Activated CD4-positive, alpha-beta memory T cell treated with anti-CD3 and anti-CD28 coated beads for 36 hours (primary cell): ENCODE results near the gene CAMTA1. TPM values are rescaled to one million over a fixed set of nuclear protein-coding genes. Genes with fewer than 3 reads are reported as not detected.

Experiments used
- CTCF ChIA-PET: fragments of 350-600 bp; sonication (Branson Sonifier 250); formaldehyde crosslinking; loops from one replicate; lab custom pipeline; 2021; ENCODE audit warnings: antibody characterized with exemption, inconsistent platforms; lab: Charles Lee
- POLR2A ChIA-PET: fragments of 350-600 bp; sonication (Branson Sonifier 250); formaldehyde crosslinking; loops from one replicate; lab custom pipeline; 2021; ENCODE audit warnings: antibody characterized with exemption; lab: Charles Lee
- DNase-seq: peaks from one replicate; pipeline ENCODE4 v3.0.0-alpha.2; 2020
- H3K27ac Mint-ChIP-seq: one replicate; pipeline ENCODE4 v1.8.0; 2021; ENCODE audit warnings: mixed read lengths
- H3K27me3 Mint-ChIP-seq: one replicate; pipeline ENCODE4 v1.8.0; 2021; ENCODE audit warnings: mixed read lengths
- H3K36me3 Mint-ChIP-seq: one replicate; pipeline ENCODE4 v1.8.0; 2021; ENCODE audit warnings: mixed read lengths
- H3K4me1 Mint-ChIP-seq: one replicate; pipeline ENCODE4 v1.8.0; 2021; ENCODE audit warnings: low read depth, mixed read lengths
- H3K4me3 Mint-ChIP-seq: one replicate; pipeline ENCODE4 v1.8.0; 2021; ENCODE audit warnings: mild to moderate bottlenecking, mixed read lengths
- H3K9me3 Mint-ChIP-seq: one replicate; pipeline ENCODE4 v1.8.0; 2021; ENCODE audit warnings: mixed read lengths
- intact Hi-C: fragments of 100-400 bp; cut with micrococcal nuclease; formaldehyde crosslinking; loops from one replicate; pipeline ENCODE4 v1.15.1; 2023
- total RNA-seq, 2 experiments: library from RNA; stranded (reverse); gene quantifications; one replicate each; pipeline ENCODE4 v1.2.3, GENCODE V29; 2021

Gene CAMTA1
- total RNA-seq, 2 experiments from 2014 or later: 64.7 to 68.9 TPM

DNA sequence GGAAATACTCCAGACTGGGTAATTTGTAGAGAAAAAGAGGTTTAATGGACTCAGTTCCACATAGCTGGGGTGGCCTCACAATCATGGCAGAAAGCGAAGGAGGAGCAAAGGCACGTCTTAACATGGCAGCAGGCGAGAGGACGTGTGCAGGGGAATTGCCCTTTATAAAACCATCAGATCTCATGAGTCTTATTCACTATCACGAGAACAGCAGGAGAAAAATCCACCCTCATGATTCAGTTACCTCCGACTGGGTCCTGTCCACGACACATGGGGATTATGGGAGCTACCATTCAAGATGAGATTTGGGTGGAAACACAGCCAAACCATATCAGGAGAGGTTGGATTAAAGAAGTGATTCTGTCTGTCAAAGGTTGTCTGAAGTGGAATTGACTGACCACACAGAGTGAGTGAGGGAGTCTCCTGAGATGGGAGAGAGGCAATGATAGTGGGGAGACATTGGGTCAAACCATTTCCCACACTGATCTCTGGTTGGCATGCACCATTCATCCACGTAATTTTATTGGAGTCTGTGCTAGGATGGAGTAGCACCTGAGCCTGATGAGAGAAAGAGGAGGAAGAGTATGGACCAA lies 927.6 kb downstream of the CAMTA1 start:
- ChIA-PET POLR2A (no interaction called here), CTCF (no interaction called here)
- Mint-ChIP-seq H3K4me1 (no peaks in the 10 kb centered on the region), H3K9me3 (no peaks in the 10 kb centered on the region), H3K27me3 (peaks cover 14% of the 10 kb centered on the region), H3K36me3 (no peaks in the 10 kb centered on the region), H3K27ac (no peak overlapping the region), H3K4me3 (no peak overlapping the region)
- intact Hi-C loops: no loop called here
- no peak for DNase-seq

DNA sequence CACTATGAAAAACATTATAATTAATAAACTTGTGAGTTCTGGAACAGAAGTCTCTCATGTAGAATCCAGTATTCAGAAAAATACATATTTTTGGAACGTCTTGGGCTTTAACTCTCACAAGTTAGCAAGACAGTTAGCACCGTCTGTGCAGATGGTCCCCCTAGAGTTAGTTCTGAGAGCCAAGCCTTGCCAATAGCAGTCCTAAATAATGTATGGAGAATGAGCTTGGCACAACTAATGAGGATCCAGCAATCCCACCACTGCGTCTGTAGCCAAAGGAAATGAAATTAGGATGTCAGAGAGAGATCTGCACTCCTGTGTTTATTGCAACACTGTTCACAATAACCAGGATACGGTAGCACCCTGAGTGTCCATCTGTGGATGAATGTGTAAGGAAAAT lies 931.3 kb downstream of the CAMTA1 start:
- Mint-ChIP-seq H3K4me1 (no peaks in the 10 kb centered on the region), H3K36me3 (no peaks in the 10 kb centered on the region), H3K27me3 (peaks cover 19% of the 10 kb centered on the region), H3K27ac (no peak overlapping the region), H3K9me3 (no peaks in the 10 kb centered on the region), H3K4me3 (no peak overlapping the region)
- CTCF ChIA-PET: interaction anchor here (1.4 to 2.1 kb wide), 2 partner anchors 36 to 48 kb away, joined by 3 to 8 read pairs; no protein-coding TSS in a partner anchor
- intact Hi-C loops: no loop called here
- POLR2A ChIA-PET: no interaction called here
- no peak for DNase-seq

GRCh38 chr1:7717748-7718368 lies 932.6 kb downstream of the CAMTA1 start:
- Mint-ChIP-seq H3K9me3 (no peaks in the 10 kb centered on the region), H3K27me3 (peaks cover 15% of the 10 kb centered on the region), H3K27ac (no peak overlapping the region), H3K36me3 (no peaks in the 10 kb centered on the region), H3K4me1 (no peaks in the 10 kb centered on the region), H3K4me3 (no peak overlapping the region)
- CTCF ChIA-PET: interaction anchor here (2.1 kb wide), 1 partner anchor 35 kb away, joined by 8 read pairs; no protein-coding TSS in a partner anchor
- DNase-seq: no peak
- POLR2A ChIA-PET: no interaction called here
- intact Hi-C loops: no loop called here

DNA sequence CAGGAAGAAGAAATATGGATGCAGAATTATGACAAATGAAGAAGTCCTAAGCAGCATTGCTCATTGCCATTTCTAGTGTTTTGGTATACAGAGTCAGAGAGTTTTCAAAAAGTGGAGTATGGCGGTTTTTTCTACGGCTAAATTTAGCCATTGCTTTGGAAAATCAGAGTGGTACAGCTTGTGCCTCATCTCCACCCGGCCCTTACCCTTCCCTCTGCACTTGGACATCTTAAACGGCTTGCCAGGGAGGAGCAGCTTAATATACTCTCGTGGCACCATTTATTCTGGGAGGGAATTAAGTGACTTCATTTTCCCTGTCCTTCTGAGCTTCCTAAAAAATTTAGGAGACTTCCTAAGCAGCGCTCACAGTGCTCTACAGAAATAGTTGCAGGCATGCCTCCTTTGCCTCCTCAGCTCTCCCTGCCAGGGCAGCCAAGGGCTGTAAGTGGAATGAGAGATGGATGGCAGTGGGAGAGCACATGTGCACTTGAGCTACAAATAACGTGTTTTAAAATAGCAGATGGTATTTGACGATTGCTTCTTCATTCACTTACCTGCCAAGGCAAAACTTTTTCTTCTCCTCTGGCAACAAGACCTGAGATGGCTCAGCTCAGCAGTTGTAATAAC lies 934.3 kb downstream of the CAMTA1 start:
- Mint-ChIP-seq H3K4me3 (no peak overlapping the region), H3K36me3 (no peaks in the 10 kb centered on the region), H3K27me3 (peaks cover 13% of the 10 kb centered on the region), H3K4me1 (no peaks in the 10 kb centered on the region), H3K27ac (no peak overlapping the region), H3K9me3 (no peaks in the 10 kb centered on the region)
- no peak for DNase-seq
- POLR2A ChIA-PET: no interaction called here
- CTCF ChIA-PET: interaction anchor here (1.1 kb wide), 1 partner anchor 33 kb away, joined by 6 read pairs; no protein-coding TSS in a partner anchor
- intact Hi-C loops: no loop called here

- H3K27me3 Mint-ChIP-seq: peaks cover 13% of the 10 kb centered on the region
- no peaks in the 10 kb centered on the region for H3K36me3 Mint-ChIP-seq
- intact Hi-C loops: no loop called here
- H3K4me1 Mint-ChIP-seq: peaks cover 3% of the 10 kb centered on the region
- H3K9me3 Mint-ChIP-seq: no peaks in the 10 kb centered on the region
- no peak overlapping the region for H3K27ac Mint-ChIP-seq
- POLR2A ChIA-PET: no interaction called here
- CTCF ChIA-PET: interaction anchor here (1.4 to 1.5 kb wide), 2 partner anchors 30 to 53 kb away, joined by 8 to 9 read pairs; no protein-coding TSS in a partner anchor
- H3K4me3 Mint-ChIP-seq: no peak overlapping the region
- no peak for DNase-seq
Observed at GRCh38 chr1:7721940-7722669, 936.9 kb downstream of the CAMTA1 start.

DNA sequence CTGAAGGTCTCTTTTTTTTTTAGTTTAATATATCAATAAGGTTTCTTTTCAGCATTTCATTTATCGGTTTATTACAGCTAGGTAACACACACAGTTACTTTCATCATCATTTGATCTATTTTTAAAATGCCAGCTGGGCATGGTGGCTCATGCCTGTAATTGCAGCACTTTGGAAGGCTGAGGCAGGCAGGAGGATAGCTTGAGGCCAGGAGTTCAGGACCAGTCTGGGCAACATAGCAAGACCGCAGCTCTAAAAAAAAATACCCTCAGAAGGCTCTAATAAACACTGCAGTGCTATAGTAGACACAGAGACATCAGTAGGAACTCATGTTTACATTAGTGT lies 937.4 kb downstream of the CAMTA1 start:
- Mint-ChIP-seq H3K27ac (no peak overlapping the region), H3K36me3 (no peaks in the 10 kb centered on the region), H3K4me1 (peaks cover 3% of the 10 kb centered on the region), H3K4me3 (no peak overlapping the region), H3K27me3 (peaks cover 13% of the 10 kb centered on the region), H3K9me3 (no peaks in the 10 kb centered on the region)
- intact Hi-C loops: no loop called here
- POLR2A ChIA-PET: no interaction called here
- DNase-seq: no peak
- CTCF ChIA-PET: interaction anchor here (1.4 to 1.5 kb wide), 2 partner anchors 30 to 53 kb away, joined by 8 to 9 read pairs; no protein-coding TSS in a partner anchor

DNA sequence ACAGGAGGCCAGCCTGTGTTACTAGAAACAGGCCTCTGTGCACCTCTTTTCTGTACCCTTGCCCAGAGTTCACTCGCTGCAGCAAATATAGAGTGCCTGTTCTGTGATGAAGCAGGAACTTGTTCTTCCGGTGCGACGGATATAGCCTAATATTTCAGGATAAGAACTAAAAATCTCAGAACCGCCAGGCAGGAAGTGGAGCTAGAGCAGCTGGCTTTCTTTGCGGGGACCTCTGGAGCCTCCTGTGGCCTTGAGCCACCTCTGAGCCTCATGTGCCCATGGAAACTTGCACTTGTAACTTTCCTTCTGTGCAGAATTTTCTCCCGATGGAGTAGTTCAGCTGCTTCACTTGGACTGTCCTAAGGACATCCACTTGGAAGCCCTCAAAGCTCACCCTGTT lies 941.4 kb downstream of the CAMTA1 start:
- Mint-ChIP-seq H3K36me3 (no peaks in the 10 kb centered on the region), H3K4me1 (peaks cover 3% of the 10 kb centered on the region), H3K27me3 (peaks cover 5% of the 10 kb centered on the region), H3K9me3 (no peaks in the 10 kb centered on the region), H3K27ac (no peak overlapping the region), H3K4me3 (no peak overlapping the region)
- DNase-seq: no peak
- intact Hi-C loops: no loop called here
- ChIA-PET POLR2A (no interaction called here), CTCF (interaction anchor here (1.9 kb wide), 1 partner anchor 26 kb away, joined by 6 read pairs; no protein-coding TSS in a partner anchor)

- Mint-ChIP-seq H3K36me3 (no peaks in the 10 kb centered on the region), H3K27me3 (peaks cover 8% of the 10 kb centered on the region), H3K4me1 (peaks cover 3% of the 10 kb centered on the region), H3K4me3 (no peak overlapping the region), H3K9me3 (no peaks in the 10 kb centered on the region), H3K27ac (no peak overlapping the region)
- POLR2A ChIA-PET: no interaction called here
- no peak for DNase-seq
- CTCF ChIA-PET: interaction anchor here (1.9 kb wide), 1 partner anchor 24 kb away, joined by 6 read pairs; no protein-coding TSS in a partner anchor
- intact Hi-C loops: no loop called here
Observed at GRCh38 chr1:7727809-7728471, 942.7 kb downstream of the CAMTA1 start.

DNA sequence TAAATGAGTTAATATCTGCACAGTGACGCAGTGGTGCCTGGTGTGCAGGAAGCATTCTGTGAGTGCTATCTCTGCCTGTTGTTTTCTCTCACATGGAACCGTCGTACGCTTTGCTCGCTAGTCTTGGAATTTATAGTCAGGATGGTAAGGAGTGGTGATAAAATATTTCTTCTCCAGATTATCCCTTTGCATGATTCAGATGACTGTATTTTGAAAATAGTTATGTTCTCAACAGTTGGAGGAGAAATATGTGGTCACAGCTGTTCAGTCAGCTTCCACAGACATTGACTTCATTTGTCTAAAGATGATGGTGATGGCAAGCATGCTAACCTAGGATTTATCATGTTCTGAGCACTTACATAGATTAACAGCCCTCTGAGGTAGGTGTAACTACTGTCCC lies 944.5 kb downstream of the CAMTA1 start:
- ChIA-PET POLR2A (interaction anchor here (0.6 kb wide), 1 partner anchor 1070 kb away, joined by 3 read pairs; no protein-coding TSS in a partner anchor), CTCF (no interaction called here)
- H3K36me3 Mint-ChIP-seq: no peaks in the 10 kb centered on the region
- no peak for DNase-seq
- H3K9me3 Mint-ChIP-seq: no peaks in the 10 kb centered on the region
- intact Hi-C loops: no loop called here
- no peak overlapping the region for H3K4me3 Mint-ChIP-seq
- peaks cover 3% of the 10 kb centered on the region for H3K4me1 Mint-ChIP-seq
- peaks cover 8% of the 10 kb centered on the region for H3K27me3 Mint-ChIP-seq
- no peak overlapping the region for H3K27ac Mint-ChIP-seq

DNA sequence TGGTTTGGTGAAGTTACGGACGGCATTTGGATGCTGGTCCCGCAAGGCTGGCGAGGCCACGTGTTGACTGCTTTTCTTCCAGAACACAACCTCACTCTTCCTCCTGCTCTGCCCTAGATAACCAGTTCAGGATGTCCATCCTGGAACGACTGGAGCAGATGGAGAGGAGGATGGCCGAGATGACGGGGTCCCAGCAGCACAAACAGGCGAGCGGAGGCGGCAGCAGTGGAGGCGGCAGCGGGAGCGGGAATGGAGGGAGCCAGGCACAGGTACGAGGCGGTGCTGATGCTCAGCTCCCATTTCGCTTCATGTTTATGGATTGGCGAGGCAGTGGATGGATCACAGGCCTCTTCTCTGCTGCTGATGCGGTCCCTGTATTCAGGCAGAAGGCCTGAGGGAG lies 947.1 kb downstream of the CAMTA1 start:
- Mint-ChIP-seq H3K36me3 (no peaks in the 10 kb centered on the region), H3K9me3 (no peaks in the 10 kb centered on the region), H3K27ac (no peak overlapping the region), H3K27me3 (peaks cover 11% of the 10 kb centered on the region), H3K4me1 (no peaks in the 10 kb centered on the region), H3K4me3 (no peak overlapping the region)
- DNase-seq: no peak
- POLR2A ChIA-PET: no interaction called here
- CTCF ChIA-PET: interaction anchor here (0.9 kb wide), 1 partner anchor 20 kb away, joined by 3 read pairs; no protein-coding TSS in a partner anchor
- intact Hi-C loops: no loop called here

- intact Hi-C loops: no loop called here
- ChIA-PET POLR2A (no interaction called here), CTCF (no interaction called here)
- no peaks in the 10 kb centered on the region for H3K4me1 Mint-ChIP-seq
- peaks cover 12% of the 10 kb centered on the region for H3K27me3 Mint-ChIP-seq
- DNase-seq: no peak
- H3K4me3 Mint-ChIP-seq: no peak overlapping the region
- no peak overlapping the region for H3K27ac Mint-ChIP-seq
- no peaks in the 10 kb centered on the region for H3K36me3 Mint-ChIP-seq
- H3K9me3 Mint-ChIP-seq: no peaks in the 10 kb centered on the region
Observed at GRCh38 chr1:7733276-7733675, 948.0 kb downstream of the CAMTA1 start.
